Measurements from ENCODE around the gene FBL.

The FBL gene

GRCh38 chr19:39833464-39834286 is 12.5 kb downstream of the FBL start, which contains the start of gene DYRK1B:
TSS of gene DYRK1B (minus strand) at chr19:39834162. CDS start at chr19:39831867, 2,295 bp downstream.
- H3K27ac ChIP-seq = peak within 1 kb of the TSS; percentile 91 to 92
- H3K4me3 ChIP-seq = peak within 1 kb of the TSS; percentile 88 to 90
- DNase-seq = peak; percentile 97 to 99
- H3K36me3 ChIP-seq = peaks cover 42 to 73% (median 58%) of the 10 kb centered on the region in 3 donors
- H3K27me3 ChIP-seq = no peaks in the 10 kb centered on the region
- intact Hi-C loops (cut with DNase I; ENCODE audit: low total_unique reads) = no loop called here
- peak in 1 of 2 experiments; percentile 15 for TF ChIP-seq CTCF (IDR thresholded peaks at IDR 0.05)
- H3K9me3 ChIP-seq = no peaks in the 10 kb centered on the region
- peaks cover 0 to 21% (median 18%) of the 10 kb centered on the region in 4 donors for H3K4me1 ChIP-seq

GRCh38 chr19:39833160-39833463 is 13.1 kb downstream of the FBL start:
- no peak for DNase-seq
- H3K9me3 ChIP-seq = no peaks in the 10 kb centered on the region
- peak overlapping the region; percentile 88 to 90 for H3K4me3 ChIP-seq
- H3K27ac ChIP-seq = peak overlapping the region; percentile 91 to 92
- intact Hi-C loops (cut with DNase I; ENCODE audit: low total_unique reads) = no loop called here
- H3K4me1 ChIP-seq = peaks cover 0 to 21% (median 18%) of the 10 kb centered on the region in 4 donors
- H3K27me3 ChIP-seq = no peaks in the 10 kb centered on the region
- TF ChIP-seq CTCF (IDR thresholded peaks at IDR 0.05) = no peak
- peaks cover 43 to 73% (median 56%) of the 10 kb centered on the region in 3 donors for H3K36me3 ChIP-seq

GRCh38 chr19:39832341-39833083 is 13.7 kb downstream of the FBL start:
- peaks cover 39 to 73% (median 56%) of the 10 kb centered on the region in 3 donors for H3K36me3 ChIP-seq

GRCh38 chr19:39831679-39832078 is 14.5 kb downstream of the FBL start:
- intact Hi-C loops (cut with DNase I; ENCODE audit: low total_unique reads) = no loop called here
- TF ChIP-seq CTCF (IDR thresholded peaks at IDR 0.05) = no peak
- peaks cover 38 to 73% (median 56%) of the 10 kb centered on the region in 3 donors for H3K36me3 ChIP-seq

More at GRCh38 chr19:39832341-39833083, 13.7 kb downstream of the FBL start:
- no peak for TF ChIP-seq CTCF (IDR thresholded peaks at IDR 0.05)
- DNase-seq = no peak
- Histone ChIP-seq H3K27ac (peak overlapping the region; percentile 91 to 92), H3K9me3 (no peaks in the 10 kb centered on the region), H3K27me3 (no peaks in the 10 kb centered on the region), H3K4me3 (peak overlapping the region; percentile 88 to 90), H3K4me1 (peaks cover 0 to 21% (median 18%) of the 10 kb centered on the region in 4 donors)
- intact Hi-C loops (cut with DNase I; ENCODE audit: low total_unique reads) = no loop called here

GRCh38 chr19:39830847-39831246 is 15.3 kb downstream of the FBL start:
- intact Hi-C loops (cut with DNase I; ENCODE audit: low total_unique reads) = no loop called here
- H3K4me3 ChIP-seq = no peak overlapping the region
- no peak overlapping the region for H3K27ac ChIP-seq
- TF ChIP-seq CTCF (IDR thresholded peaks at IDR 0.05) = no peak
- peaks cover 0 to 21% (median 18%) of the 10 kb centered on the region in 4 donors for H3K4me1 ChIP-seq
- peaks cover 40 to 73% (median 56%) of the 10 kb centered on the region in 3 donors for H3K36me3 ChIP-seq
- DNase-seq = no peak
- no peaks in the 10 kb centered on the region for H3K9me3 ChIP-seq
- no peaks in the 10 kb centered on the region for H3K27me3 ChIP-seq

More at GRCh38 chr19:39831679-39832078, 14.5 kb downstream of the FBL start:
- H3K27ac ChIP-seq = no peak overlapping the region
- peaks cover 0 to 21% (median 18%) of the 10 kb centered on the region in 4 donors for H3K4me1 ChIP-seq
- no peaks in the 10 kb centered on the region for H3K9me3 ChIP-seq
- no peak overlapping the region for H3K4me3 ChIP-seq
- H3K27me3 ChIP-seq = no peaks in the 10 kb centered on the region
- no peak for DNase-seq

Measured in tibial artery (tissue), 4 donors.